ENCODE measurements around the gene GRM8.

Gene GRM8

DNA sequence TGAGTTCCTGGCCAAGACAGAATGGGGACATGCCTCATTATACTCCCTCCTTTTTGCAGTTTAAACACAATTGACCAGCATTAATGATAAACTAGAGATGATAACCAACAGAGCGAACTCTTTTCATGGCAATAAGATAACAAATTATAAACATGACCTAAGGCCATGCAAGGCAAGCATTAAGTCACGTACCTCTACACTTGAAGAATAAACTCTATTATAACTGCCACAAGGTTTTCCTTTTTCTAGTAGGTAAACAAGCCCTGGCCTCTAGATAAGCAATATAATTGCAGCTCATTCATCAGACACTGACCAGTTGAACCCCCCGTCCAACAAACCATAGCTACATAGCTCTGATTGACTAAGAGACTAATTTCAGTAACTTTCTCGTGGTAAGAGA lies 767.0 kb downstream of the GRM8 start:
- TF ChIP-seq CREB1 (IDR thresholded peaks at IDR 0.05; ENCODE audit: low read depth): no peak
- TF ChIP-seq TAF1 (IDR thresholded peaks at IDR 0.05; ENCODE audit: low read depth): no peak
- no peak for TF ChIP-seq CEBPB (IDR thresholded peaks at IDR 0.05)
- TF ChIP-seq, protein P1, sequence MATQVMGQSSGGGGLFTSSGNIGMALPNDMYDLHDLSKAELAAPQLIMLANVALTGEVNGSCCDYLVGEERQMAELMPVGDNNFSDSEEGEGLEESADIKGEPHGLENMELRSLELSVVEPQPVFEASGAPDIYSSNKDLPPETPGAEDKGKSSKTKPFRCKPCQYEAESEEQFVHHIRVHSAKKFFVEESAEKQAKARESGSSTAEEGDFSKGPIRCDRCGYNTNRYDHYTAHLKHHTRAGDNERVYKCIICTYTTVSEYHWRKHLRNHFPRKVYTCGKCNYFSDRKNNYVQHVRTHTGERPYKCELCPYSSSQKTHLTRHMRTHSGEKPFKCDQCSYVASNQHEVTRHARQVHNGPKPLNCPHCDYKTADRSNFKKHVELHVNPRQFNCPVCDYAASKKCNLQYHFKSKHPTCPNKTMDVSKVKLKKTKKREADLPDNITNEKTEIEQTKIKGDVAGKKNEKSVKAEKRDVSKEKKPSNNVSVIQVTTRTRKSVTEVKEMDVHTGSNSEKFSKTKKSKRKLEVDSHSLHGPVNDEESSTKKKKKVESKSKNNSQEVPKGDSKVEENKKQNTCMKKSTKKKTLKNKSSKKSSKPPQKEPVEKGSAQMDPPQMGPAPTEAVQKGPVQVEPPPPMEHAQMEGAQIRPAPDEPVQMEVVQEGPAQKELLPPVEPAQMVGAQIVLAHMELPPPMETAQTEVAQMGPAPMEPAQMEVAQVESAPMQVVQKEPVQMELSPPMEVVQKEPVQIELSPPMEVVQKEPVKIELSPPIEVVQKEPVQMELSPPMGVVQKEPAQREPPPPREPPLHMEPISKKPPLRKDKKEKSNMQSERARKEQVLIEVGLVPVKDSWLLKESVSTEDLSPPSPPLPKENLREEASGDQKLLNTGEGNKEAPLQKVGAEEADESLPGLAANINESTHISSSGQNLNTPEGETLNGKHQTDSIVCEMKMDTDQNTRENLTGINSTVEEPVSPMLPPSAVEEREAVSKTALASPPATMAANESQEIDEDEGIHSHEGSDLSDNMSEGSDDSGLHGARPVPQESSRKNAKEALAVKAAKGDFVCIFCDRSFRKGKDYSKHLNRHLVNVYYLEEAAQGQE (IDR thresholded peaks at IDR 0.05; ENCODE audit: low read depth): no peak

DNA sequence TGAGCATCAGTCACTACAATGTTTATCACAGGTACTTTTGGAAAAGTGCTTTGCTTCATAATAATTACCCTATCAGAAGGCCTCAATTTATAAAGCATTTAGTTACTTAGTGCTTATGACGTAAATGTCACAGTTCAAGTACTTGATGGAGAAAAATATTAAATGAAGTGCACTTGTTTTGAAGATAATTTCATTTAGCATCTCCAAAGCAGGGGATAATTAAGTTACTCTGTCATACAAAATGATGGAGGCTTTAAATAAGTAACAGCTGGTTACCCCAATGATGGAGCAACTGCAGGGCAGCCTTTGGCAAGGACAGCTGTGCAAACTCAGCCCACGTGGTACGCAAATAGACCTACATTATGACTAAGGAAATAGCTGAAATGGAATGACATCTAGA lies 768.8 kb downstream of the GRM8 start:
- TF ChIP-seq TEAD4 (IDR thresholded peaks at IDR 0.05): no peak
- no peak for TF ChIP-seq RAD21 (IDR thresholded peaks at IDR 0.05; ENCODE audit: low read depth)
- TF ChIP-seq, protein P1 (IDR thresholded peaks at IDR 0.05; ENCODE audit: low read depth): no peak
- TF ChIP-seq TAF1 (IDR thresholded peaks at IDR 0.05; ENCODE audit: low read depth): no peak
- TF ChIP-seq, protein P2, sequence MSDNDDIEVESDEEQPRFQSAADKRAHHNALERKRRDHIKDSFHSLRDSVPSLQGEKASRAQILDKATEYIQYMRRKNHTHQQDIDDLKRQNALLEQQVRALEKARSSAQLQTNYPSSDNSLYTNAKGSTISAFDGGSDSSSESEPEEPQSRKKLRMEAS (IDR thresholded peaks at IDR 0.05): no peak
- no peak for TF ChIP-seq ZBTB7A (IDR thresholded peaks at IDR 0.05; ENCODE audit: low read depth)
- no peak for TF ChIP-seq CREB1 (IDR thresholded peaks at IDR 0.05; ENCODE audit: low read depth)
- no peak for TF ChIP-seq YY1 (IDR thresholded peaks at IDR 0.05; ENCODE audit: low read depth)
- no peak for TF ChIP-seq EGR1 (IDR thresholded peaks at IDR 0.05)
- TF ChIP-seq, protein P3, sequence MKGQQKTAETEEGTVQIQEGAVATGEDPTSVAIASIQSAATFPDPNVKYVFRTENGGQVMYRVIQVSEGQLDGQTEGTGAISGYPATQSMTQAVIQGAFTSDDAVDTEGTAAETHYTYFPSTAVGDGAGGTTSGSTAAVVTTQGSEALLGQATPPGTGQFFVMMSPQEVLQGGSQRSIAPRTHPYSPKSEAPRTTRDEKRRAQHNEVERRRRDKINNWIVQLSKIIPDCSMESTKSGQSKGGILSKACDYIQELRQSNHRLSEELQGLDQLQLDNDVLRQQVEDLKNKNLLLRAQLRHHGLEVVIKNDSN (IDR thresholded peaks at IDR 0.05): no peak
- TF ChIP-seq FOXM1 (IDR thresholded peaks at IDR 0.05; ENCODE audit: borderline replicate concordance, low read depth): no peak
- TF ChIP-seq TCF12 (IDR thresholded peaks at IDR 0.05; ENCODE audit: low read depth): no peak
- TF ChIP-seq NFIC (IDR thresholded peaks at IDR 0.05): no peak
- TF ChIP-seq EP300 (IDR thresholded peaks at IDR 0.05; ENCODE audit: borderline replicate concordance): no peak
- no peak for TF ChIP-seq CEBPB (IDR thresholded peaks at IDR 0.05)

DNA sequence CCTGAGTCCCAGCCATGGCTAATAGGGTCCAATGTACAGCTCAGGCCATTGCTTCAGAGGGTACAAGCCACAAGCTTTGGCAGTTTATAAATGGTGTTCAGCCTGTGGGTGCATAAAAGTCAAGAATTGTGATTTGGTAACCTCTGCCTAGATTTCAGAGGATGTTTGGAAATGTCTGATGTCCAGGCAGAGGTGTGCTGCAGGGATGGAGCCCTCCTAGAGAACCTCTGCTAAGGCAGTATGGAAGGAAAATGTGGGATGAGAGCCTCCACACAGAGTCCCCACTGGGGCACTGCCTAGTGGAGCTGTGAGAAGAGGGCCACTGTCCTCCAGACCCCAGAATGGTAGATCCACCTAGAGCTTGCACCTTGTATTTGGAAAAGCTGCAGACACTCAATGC lies 779.9 kb downstream of the GRM8 start:
- TF ChIP-seq EP300 (IDR thresholded peaks at IDR 0.05; ENCODE audit: borderline replicate concordance) (no peak), TAF1 (IDR thresholded peaks at IDR 0.05; ENCODE audit: low read depth) (no peak), EGR1 (IDR thresholded peaks at IDR 0.05) (no peak), YY1 (IDR thresholded peaks at IDR 0.05; ENCODE audit: low read depth) (no peak), ZBTB7A (IDR thresholded peaks at IDR 0.05; ENCODE audit: low read depth) (no peak), TCF12 (IDR thresholded peaks at IDR 0.05; ENCODE audit: low read depth) (no peak)
- TF ChIP-seq, protein P1 (IDR thresholded peaks at IDR 0.05; ENCODE audit: low read depth): no peak
- TF ChIP-seq, protein P2 (IDR thresholded peaks at IDR 0.05): no peak

DNA sequence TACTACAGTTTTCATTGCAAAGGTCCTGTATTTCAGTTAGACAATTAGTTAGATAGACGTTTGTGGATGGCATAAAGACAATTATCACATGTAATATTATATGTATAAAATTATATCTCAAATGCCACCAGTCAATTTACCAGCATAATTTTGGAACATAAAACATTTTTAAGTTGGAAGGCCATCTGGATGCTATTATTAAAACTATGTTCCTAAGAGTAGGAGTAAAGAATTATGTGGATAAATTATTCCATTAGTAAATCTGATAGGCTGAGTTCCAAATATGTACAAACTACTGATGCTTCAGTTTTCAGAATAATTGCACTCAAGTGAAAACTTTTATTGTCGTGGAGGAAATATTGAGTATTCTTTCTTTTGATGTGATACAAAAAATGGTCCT lies 790.3 kb downstream of the GRM8 start:
- TF ChIP-seq RAD21 (IDR thresholded peaks at IDR 0.05; ENCODE audit: low read depth) (no peak), EP300 (IDR thresholded peaks at IDR 0.05; ENCODE audit: borderline replicate concordance) (no peak), ZBTB7A (IDR thresholded peaks at IDR 0.05; ENCODE audit: low read depth) (no peak), TCF12 (IDR thresholded peaks at IDR 0.05; ENCODE audit: low read depth) (no peak), FOXM1 (IDR thresholded peaks at IDR 0.05; ENCODE audit: borderline replicate concordance, low read depth) (no peak), EGR1 (IDR thresholded peaks at IDR 0.05) (no peak), TAF1 (IDR thresholded peaks at IDR 0.05; ENCODE audit: low read depth) (no peak), YY1 (IDR thresholded peaks at IDR 0.05; ENCODE audit: low read depth) (no peak), NFIC (IDR thresholded peaks at IDR 0.05) (no peak), TEAD4 (IDR thresholded peaks at IDR 0.05) (no peak), CEBPB (IDR thresholded peaks at IDR 0.05) (no peak), CREB1 (IDR thresholded peaks at IDR 0.05; ENCODE audit: low read depth) (no peak)
- TF ChIP-seq, protein P2 (IDR thresholded peaks at IDR 0.05): no peak
- TF ChIP-seq, protein P3 (IDR thresholded peaks at IDR 0.05): no peak
- TF ChIP-seq, protein P1 (IDR thresholded peaks at IDR 0.05; ENCODE audit: low read depth): no peak

Measured in Ishikawa (cell line).